Measurements from ENCODE around the gene KDELR1.

- TF ChIP-seq, protein P1, sequence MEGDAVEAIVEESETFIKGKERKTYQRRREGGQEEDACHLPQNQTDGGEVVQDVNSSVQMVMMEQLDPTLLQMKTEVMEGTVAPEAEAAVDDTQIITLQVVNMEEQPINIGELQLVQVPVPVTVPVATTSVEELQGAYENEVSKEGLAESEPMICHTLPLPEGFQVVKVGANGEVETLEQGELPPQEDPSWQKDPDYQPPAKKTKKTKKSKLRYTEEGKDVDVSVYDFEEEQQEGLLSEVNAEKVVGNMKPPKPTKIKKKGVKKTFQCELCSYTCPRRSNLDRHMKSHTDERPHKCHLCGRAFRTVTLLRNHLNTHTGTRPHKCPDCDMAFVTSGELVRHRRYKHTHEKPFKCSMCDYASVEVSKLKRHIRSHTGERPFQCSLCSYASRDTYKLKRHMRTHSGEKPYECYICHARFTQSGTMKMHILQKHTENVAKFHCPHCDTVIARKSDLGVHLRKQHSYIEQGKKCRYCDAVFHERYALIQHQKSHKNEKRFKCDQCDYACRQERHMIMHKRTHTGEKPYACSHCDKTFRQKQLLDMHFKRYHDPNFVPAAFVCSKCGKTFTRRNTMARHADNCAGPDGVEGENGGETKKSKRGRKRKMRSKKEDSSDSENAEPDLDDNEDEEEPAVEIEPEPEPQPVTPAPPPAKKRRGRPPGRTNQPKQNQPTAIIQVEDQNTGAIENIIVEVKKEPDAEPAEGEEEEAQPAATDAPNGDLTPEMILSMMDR (IDR thresholded peaks at IDR 0.05), result no peak
- no peak for TF ChIP-seq POLR2A (IDR thresholded peaks at IDR 0.05)
These were observed 2.4 kb upstream of the KDELR1 start, which contains the start of gene GRIN2D for GRCh38 chr19:48393559-48394330.
